HEK293 (cell line): Measurements from ENCODE around the gene SLC6A9.

ENCODE experiments used
- CTCF ChIA-PET: fragments of 350-600 bp; formaldehyde crosslinking; extraction: SDS; loops from one replicate; lab custom pipeline; 2021; ENCODE audit warnings: antibody characterized with exemption; lab: Yijun Ruan, JAX
- POLR2A ChIA-PET: fragments of 300-600 bp; formaldehyde crosslinking; extraction: SDS; loops from one replicate; lab custom pipeline; 2020; ENCODE audit warnings: antibody characterized with exemption, inconsistent platforms; lab: Yijun Ruan, JAX
- H3K27ac ChIP-seq: fragments of 200-500 bp; sonication (Bioruptor generic); 2 replicates; pipeline ENCODE4 v1.5.1; 2014; ENCODE audit warnings: low read depth, low read length, control low read depth, inconsistent platforms; ENCODE audit errors: extremely low read depth
- H3K36me3 ChIP-seq, 2 experiments: fragments of 200-500 bp in 1 of 2; sonication (Bioruptor generic) in 1 of 2; 1 replicate in 1 of 2; 2 replicates in 1 of 2; pipeline ENCODE4 v1.5.1; 2014 to 2017; ENCODE audit warnings: inconsistent platforms in 2 of 2, low read length in 2 of 2; ENCODE audit not compliant: control insufficient read depth in 2 of 2, insufficient read depth in 1 of 2
- H3K4me1 ChIP-seq: fragments of 200-500 bp; sonication (Bioruptor generic); 2 replicates; pipeline ENCODE4 v1.5.1; 2014; ENCODE audit warnings: mild to moderate bottlenecking, low read length, inconsistent platforms; ENCODE audit not compliant: control insufficient read depth, insufficient read depth
- H3K4me3 ChIP-seq: 2 replicates; pipeline ENCODE4 v1.5.1; 2011; ENCODE audit warnings: low read depth, mild to moderate bottlenecking, control low read depth, low read length, moderate library complexity
- H3K9me3 ChIP-seq: fragments of 200-500 bp; sonication (Bioruptor generic); 2 replicates; pipeline ENCODE4 v1.5.1; 2014; ENCODE audit warnings: low read depth, low read length, inconsistent platforms; ENCODE audit not compliant: control insufficient read depth, insufficient read depth
- GLI4 ChIP-seq: fragments of 450-650 bp; formaldehyde crosslinking; IDR thresholded peaks from 2 replicates; pipeline ENCODE4 v1.5.1; 2016; ENCODE audit warnings: missing biosample characterization, missing genetic modification characterization
- KLF1 ChIP-seq: fragments of 450-650 bp; formaldehyde crosslinking; IDR thresholded peaks from 2 replicates; pipeline ENCODE4 v1.5.1; 2016; ENCODE audit warnings: missing biosample characterization, missing genetic modification characterization
- REPIN1 ChIP-seq: fragments of 450-650 bp; formaldehyde crosslinking; IDR thresholded peaks from 2 replicates; pipeline ENCODE4 v1.5.1; 2017; ENCODE audit warnings: missing biosample characterization, missing genetic modification characterization, low read depth
- SETDB1 ChIP-seq: IDR thresholded peaks from one replicate; pipeline ENCODE4 v1.6.1; 2017; ENCODE audit warnings: mild to moderate bottlenecking, low read length, moderate library complexity, mixed read lengths; ENCODE audit not compliant: insufficient read length
- ZBTB17 ChIP-seq: fragments of 450-650 bp; formaldehyde crosslinking; IDR thresholded peaks from 2 replicates; pipeline ENCODE4 v1.5.1; 2016; ENCODE audit warnings: missing biosample characterization, missing genetic modification characterization
- ZBTB48 ChIP-seq: fragments of 450-650 bp; formaldehyde crosslinking; IDR thresholded peaks from 2 replicates; pipeline ENCODE4 v1.5.1; 2016; ENCODE audit warnings: missing biosample characterization, missing genetic modification characterization
- ZFP3 ChIP-seq: fragments of 450-650 bp; formaldehyde crosslinking; IDR thresholded peaks from 2 replicates; pipeline ENCODE4 v1.5.1; 2016; ENCODE audit warnings: low read depth, missing biosample characterization, missing genetic modification characterization
- ZFP69B ChIP-seq: fragments of 450-650 bp; formaldehyde crosslinking; IDR thresholded peaks from 2 replicates; pipeline ENCODE4 v1.5.1; 2016; ENCODE audit warnings: missing biosample characterization, missing genetic modification characterization
- ZIC2 ChIP-seq: fragments of 450-650 bp; formaldehyde crosslinking; IDR thresholded peaks from 2 replicates; pipeline ENCODE4 v1.5.1; 2016; ENCODE audit warnings: missing biosample characterization, missing genetic modification characterization
- ZNF10 ChIP-seq: fragments of 450-650 bp; formaldehyde crosslinking; IDR thresholded peaks from 2 replicates; pipeline ENCODE4 v1.5.1; 2017; ENCODE audit warnings: missing biosample characterization, missing genetic modification characterization
- ZNF133 ChIP-seq: fragments of 450-650 bp; formaldehyde crosslinking; IDR thresholded peaks from 2 replicates; pipeline ENCODE4 v1.5.1; 2016; ENCODE audit warnings: missing biosample characterization, missing genetic modification characterization
- ZNF184 ChIP-seq: fragments of 450-650 bp; IDR thresholded peaks from 2 replicates; pipeline ENCODE4 v1.5.1; 2018; ENCODE audit warnings: missing biosample characterization, mild to moderate bottlenecking, missing genetic modification characterization
- ZNF2 ChIP-seq: fragments of 450-650 bp; formaldehyde crosslinking; IDR thresholded peaks from 2 replicates; pipeline ENCODE4 v1.5.1; 2016; ENCODE audit warnings: missing biosample characterization, missing genetic modification characterization
- ZNF350 ChIP-seq: fragments of 450-650 bp; formaldehyde crosslinking; IDR thresholded peaks from 2 replicates; pipeline ENCODE4 v1.5.0; 2017; ENCODE audit warnings: missing biosample characterization, mild to moderate bottlenecking, missing genetic modification characterization
- ZNF366 ChIP-seq: fragments of 450-650 bp; formaldehyde crosslinking; conservative IDR thresholded peaks from 2 replicates; pipeline ENCODE4 v1.5.1; 2016; ENCODE audit warnings: missing biosample characterization, missing genetic modification characterization
- ZNF394 ChIP-seq: fragments of 450-650 bp; formaldehyde crosslinking; IDR thresholded peaks from 2 replicates; pipeline ENCODE4 v1.5.1; 2016; ENCODE audit warnings: missing biosample characterization, missing genetic modification characterization, mild to moderate bottlenecking, moderate library complexity, borderline replicate concordance
- ZNF404 ChIP-seq: fragments of 450-650 bp; formaldehyde crosslinking; IDR thresholded peaks from 2 replicates; pipeline ENCODE4 v1.5.1; 2017; ENCODE audit warnings: missing biosample characterization, missing genetic modification characterization
- ZNF514 ChIP-seq: fragments of 450-650 bp; formaldehyde crosslinking; IDR thresholded peaks from 2 replicates; pipeline ENCODE4 v1.5.1; 2016; ENCODE audit warnings: missing biosample characterization, missing genetic modification characterization
- ZNF623 ChIP-seq: fragments of 450-650 bp; formaldehyde crosslinking; IDR thresholded peaks from 2 replicates; pipeline ENCODE4 v1.5.1; 2016; ENCODE audit warnings: missing biosample characterization, missing genetic modification characterization
- ZNF654 ChIP-seq: fragments of 450-650 bp; formaldehyde crosslinking; IDR thresholded peaks from 2 replicates; pipeline ENCODE4 v1.5.1; 2016; ENCODE audit warnings: low read depth, missing biosample characterization, missing genetic modification characterization
- ZNF660 ChIP-seq: fragments of 450-650 bp; IDR thresholded peaks from 2 replicates; pipeline ENCODE4 v1.5.1; 2018; ENCODE audit warnings: missing biosample characterization, mild to moderate bottlenecking, missing genetic modification characterization
- ZNF776 ChIP-seq: fragments of 450-650 bp; formaldehyde crosslinking; IDR thresholded peaks from 2 replicates; pipeline ENCODE4 v1.5.0; 2017; ENCODE audit warnings: missing biosample characterization, missing genetic modification characterization, borderline replicate concordance
- TF ChIP-seq, protein P1 (sequence below): fragments of 450-650 bp; formaldehyde crosslinking; IDR thresholded peaks from 2 replicates; pipeline ENCODE4 v1.5.1; 2016; ENCODE audit warnings: missing biosample characterization, missing genetic modification characterization
- TF ChIP-seq, protein P2 (sequence below): fragments of 450-650 bp; formaldehyde crosslinking; IDR thresholded peaks from 2 replicates; pipeline ENCODE4 v1.5.1; 2016; ENCODE audit warnings: missing biosample characterization, missing genetic modification characterization
- TF ChIP-seq, protein P3 (sequence below): fragments of 450-650 bp; formaldehyde crosslinking; IDR thresholded peaks from 2 replicates; pipeline ENCODE4 v1.5.1; 2016; ENCODE audit warnings: missing biosample characterization, missing genetic modification characterization
- TF ChIP-seq, protein P4 (sequence below): fragments of 450-650 bp; formaldehyde crosslinking; IDR thresholded peaks from 2 replicates; pipeline ENCODE4 v1.5.1; 2016; ENCODE audit warnings: missing biosample characterization, missing genetic modification characterization
- TF ChIP-seq, protein P5 (sequence below): fragments of 450-650 bp; formaldehyde crosslinking; IDR thresholded peaks from 2 replicates; pipeline ENCODE4 v1.5.1; 2016; ENCODE audit warnings: missing biosample characterization, missing genetic modification characterization

SLC6A9 gene

DNA sequence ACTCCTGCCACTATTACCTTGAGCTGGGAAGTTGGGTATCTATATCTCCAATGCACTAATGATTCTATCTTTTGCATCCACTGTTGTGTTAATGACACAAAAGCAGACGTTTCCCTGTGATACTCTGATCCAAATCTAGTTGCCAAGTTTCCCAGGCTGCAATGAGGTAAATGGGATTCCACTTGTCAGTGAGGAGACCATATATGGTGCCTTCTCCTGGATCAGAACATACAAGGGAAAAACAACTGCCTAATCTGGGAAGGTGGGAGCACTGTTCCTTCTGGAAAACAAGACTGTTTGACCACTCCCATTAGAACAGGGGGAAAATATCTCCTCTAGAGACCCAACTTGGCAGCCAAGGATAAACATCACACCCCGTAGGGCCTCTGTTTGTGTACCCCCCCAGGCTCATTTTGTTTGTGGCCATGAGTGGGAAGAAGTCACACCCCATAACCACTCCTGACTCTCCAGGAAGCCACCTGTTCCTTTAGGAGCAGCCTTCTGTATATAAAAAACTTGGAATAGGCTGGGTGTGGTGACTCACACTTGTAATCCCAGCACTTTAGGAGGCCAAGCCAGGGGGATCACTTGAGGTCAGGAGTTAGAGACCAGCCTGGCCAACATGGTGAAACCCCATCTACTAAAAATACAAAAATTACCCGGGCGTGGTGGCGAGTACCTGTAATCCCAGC lies 28.5 kb upstream of the SLC6A9 start (continued):
- TF ChIP-seq ZNF660 (no peak), ZIC2 (tag by site-specific recombination) (peak; percentile 44; the same call in 1 of the 2 replicates), ZNF2 (tag by site-specific recombination) (no peak), ZNF184 (tag by site-specific recombination) (0 out of 2 replicates have a peak, but pooled peaks have one; percentile 11), ZNF514 (no peak), ZNF350 (tag by site-specific recombination) (no peak), ZNF654 (no peak), ZNF394 (tag by site-specific recombination) (no peak), ZNF366 (tag by site-specific recombination) (no peak), GLI4 (tag by site-specific recombination) (no peak), ZBTB48 (tag by site-specific recombination) (no peak), ZNF133 (tag by site-specific recombination) (no peak), ZNF404 (tag by site-specific recombination) (no peak), SETDB1 (no peak), ZFP3 (tag by site-specific recombination) (no peak), ZNF623 (tag by site-specific recombination) (no peak), KLF1 (tag by site-specific recombination) (peak; percentile 25; the same call in 1 of the 2 replicates), ZFP69B (no peak), REPIN1 (tag by site-specific recombination) (no peak)
- TF ChIP-seq, protein P1, sequence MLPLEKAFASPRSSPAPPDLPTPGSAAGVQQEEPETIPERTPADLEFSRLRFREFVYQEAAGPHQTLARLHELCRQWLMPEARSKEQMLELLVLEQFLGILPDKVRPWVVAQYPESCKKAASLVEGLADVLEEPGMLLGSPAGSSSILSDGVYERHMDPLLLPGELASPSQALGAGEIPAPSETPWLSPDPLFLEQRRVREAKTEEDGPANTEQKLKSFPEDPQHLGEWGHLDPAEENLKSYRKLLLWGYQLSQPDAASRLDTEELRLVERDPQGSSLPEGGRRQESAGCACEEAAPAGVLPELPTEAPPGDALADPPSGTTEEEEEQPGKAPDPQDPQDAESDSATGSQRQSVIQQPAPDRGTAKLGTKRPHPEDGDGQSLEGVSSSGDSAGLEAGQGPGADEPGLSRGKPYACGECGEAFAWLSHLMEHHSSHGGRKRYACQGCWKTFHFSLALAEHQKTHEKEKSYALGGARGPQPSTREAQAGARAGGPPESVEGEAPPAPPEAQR (tag by site-specific recombination): no peak
- TF ChIP-seq, protein P2, sequence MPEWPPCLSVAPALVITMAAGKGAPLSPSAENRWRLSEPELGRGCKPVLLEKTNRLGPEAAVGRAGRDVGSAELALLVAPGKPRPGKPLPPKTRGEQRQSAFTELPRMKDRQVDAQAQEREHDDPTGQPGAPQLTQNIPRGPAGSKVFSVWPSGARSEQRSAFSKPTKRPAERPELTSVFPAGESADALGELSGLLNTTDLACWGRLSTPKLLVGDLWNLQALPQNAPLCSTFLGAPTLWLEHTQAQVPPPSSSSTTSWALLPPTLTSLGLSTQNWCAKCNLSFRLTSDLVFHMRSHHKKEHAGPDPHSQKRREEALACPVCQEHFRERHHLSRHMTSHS (tag by site-specific recombination): no peak
- TF ChIP-seq, protein P3, sequence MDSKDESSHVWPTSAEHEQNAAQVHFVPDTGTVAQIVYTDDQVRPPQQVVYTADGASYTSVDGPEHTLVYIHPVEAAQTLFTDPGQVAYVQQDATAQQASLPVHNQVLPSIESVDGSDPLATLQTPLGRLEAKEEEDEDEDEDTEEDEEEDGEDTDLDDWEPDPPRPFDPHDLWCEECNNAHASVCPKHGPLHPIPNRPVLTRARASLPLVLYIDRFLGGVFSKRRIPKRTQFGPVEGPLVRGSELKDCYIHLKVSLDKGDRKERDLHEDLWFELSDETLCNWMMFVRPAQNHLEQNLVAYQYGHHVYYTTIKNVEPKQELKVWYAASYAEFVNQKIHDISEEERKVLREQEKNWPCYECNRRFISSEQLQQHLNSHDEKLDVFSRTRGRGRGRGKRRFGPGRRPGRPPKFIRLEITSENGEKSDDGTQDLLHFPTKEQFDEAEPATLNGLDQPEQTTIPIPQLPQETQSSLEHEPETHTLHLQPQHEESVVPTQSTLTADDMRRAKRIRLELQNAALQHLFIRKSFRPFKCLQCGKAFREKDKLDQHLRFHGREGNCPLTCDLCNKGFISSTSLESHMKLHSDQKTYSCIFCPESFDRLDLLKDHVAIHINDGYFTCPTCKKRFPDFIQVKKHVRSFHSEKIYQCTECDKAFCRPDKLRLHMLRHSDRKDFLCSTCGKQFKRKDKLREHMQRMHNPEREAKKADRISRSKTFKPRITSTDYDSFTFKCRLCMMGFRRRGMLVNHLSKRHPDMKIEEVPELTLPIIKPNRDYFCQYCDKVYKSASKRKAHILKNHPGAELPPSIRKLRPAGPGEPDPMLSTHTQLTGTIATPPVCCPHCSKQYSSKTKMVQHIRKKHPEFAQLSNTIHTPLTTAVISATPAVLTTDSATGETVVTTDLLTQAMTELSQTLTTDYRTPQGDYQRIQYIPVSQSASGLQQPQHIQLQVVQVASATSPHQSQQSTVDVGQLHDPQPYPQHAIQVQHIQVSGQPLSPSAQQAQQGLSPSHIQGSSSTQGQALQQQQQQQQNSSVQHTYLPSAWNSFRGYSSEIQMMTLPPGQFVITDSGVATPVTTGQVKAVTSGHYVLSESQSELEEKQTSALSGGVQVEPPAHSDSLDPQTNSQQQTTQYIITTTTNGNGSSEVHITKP: peak; percentile 78

DNA sequence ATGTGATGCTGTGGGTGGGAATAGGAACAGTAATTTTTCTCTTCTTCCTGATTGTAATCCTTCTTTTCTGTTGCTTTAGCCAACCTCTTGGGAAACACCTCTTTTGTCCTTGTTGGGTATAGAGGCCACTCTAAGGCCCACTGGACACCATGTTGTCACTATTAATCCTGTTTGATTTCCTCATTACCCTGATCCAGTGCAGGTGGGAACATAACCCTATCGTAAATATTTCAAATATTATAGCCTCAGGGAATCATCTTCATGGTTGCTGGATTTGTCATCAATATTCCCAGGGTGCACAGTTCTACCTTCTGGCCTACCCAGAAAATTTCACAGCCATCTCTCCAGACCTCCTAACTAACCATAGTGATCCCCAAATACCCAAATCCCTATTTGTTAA lies 27.9 kb upstream of the SLC6A9 start:
- Histone ChIP-seq H3K27ac (no peak overlapping the region), H3K36me3 (no peaks in the 10 kb centered on the region), H3K4me1 (no peaks in the 10 kb centered on the region), H3K9me3 (no peaks in the 10 kb centered on the region), H3K4me3 (no peak overlapping the region)
- ChIA-PET CTCF (interaction anchor here (2.4 to 2.9 kb wide), 2 partner anchors 11 to 12 kb away, joined by 10 to 22 read pairs; no protein-coding TSS in a partner anchor), POLR2A (no interaction called here)
- TF ChIP-seq ZBTB17 (tag by site-specific recombination) (no peak), ZNF184 (tag by site-specific recombination) (no peak), ZNF623 (tag by site-specific recombination) (no peak), ZNF776 (tag by site-specific recombination) (no peak), ZNF10 (tag by site-specific recombination) (no peak)
- TF ChIP-seq, protein P4, sequence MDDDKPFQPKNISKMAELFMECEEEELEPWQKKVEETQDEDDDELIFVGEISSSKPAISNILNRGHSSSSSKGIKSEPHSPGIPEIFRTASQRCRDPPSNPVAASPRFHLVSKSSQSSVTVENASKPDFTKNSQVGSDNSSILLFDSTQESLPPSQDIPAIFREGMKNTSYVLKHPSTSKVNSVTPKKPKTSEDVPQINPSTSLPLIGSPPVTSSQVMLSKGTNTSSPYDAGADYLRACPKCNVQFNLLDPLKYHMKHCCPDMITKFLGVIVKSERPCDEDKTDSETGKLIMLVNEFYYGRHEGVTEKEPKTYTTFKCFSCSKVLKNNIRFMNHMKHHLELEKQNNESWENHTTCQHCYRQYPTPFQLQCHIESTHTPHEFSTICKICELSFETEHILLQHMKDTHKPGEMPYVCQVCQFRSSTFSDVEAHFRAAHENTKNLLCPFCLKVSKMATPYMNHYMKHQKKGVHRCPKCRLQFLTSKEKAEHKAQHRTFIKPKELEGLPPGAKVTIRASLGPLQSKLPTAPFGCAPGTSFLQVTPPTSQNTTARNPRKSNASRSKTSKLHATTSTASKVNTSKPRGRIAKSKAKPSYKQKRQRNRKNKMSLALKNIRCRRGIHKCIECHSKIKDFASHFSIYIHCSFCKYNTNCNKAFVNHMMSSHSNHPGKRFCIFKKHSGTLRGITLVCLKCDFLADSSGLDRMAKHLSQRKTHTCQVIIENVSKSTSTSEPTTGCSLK (tag by site-specific recombination): no peak
- TF ChIP-seq, protein P5, sequence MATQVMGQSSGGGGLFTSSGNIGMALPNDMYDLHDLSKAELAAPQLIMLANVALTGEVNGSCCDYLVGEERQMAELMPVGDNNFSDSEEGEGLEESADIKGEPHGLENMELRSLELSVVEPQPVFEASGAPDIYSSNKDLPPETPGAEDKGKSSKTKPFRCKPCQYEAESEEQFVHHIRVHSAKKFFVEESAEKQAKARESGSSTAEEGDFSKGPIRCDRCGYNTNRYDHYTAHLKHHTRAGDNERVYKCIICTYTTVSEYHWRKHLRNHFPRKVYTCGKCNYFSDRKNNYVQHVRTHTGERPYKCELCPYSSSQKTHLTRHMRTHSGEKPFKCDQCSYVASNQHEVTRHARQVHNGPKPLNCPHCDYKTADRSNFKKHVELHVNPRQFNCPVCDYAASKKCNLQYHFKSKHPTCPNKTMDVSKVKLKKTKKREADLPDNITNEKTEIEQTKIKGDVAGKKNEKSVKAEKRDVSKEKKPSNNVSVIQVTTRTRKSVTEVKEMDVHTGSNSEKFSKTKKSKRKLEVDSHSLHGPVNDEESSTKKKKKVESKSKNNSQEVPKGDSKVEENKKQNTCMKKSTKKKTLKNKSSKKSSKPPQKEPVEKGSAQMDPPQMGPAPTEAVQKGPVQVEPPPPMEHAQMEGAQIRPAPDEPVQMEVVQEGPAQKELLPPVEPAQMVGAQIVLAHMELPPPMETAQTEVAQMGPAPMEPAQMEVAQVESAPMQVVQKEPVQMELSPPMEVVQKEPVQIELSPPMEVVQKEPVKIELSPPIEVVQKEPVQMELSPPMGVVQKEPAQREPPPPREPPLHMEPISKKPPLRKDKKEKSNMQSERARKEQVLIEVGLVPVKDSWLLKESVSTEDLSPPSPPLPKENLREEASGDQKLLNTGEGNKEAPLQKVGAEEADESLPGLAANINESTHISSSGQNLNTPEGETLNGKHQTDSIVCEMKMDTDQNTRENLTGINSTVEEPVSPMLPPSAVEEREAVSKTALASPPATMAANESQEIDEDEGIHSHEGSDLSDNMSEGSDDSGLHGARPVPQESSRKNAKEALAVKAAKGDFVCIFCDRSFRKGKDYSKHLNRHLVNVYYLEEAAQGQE (tag by site-specific recombination): no peak
